Keratinocyte (primary cell): ENCODE data around the gene NMB. TPM values are rescaled to one million over a fixed set of nuclear protein-coding genes. Genes with fewer than 3 reads are reported as not detected.
"Not testable (repeated sequence)": the region's sequence is repeated elsewhere in the genome, so short reads cannot be mapped to it uniquely, and the experiment has no call there.

Experiments used
- DNase-seq: peaks from one replicate; pipeline ENCODE4 v3.0.0-alpha.2; 2011; ENCODE audit warnings: low read depth, missing footprints, low spot score
- FAIRE-seq: peaks from 2 replicates; lab custom pipeline; 2011; peaks lifted over from hg19 to GRCh38; lab: Jason Lieb, UNC
- H2AFZ ChIP-seq: 2 replicates; pipeline ENCODE4 v1.6.0; 2012; ENCODE audit warnings: low read length, control low read depth, inconsistent platforms; ENCODE audit not compliant: control insufficient read depth
- H3K27ac ChIP-seq: 2 replicates; pipeline ENCODE4 v1.5.1; 2011; ENCODE audit warnings: low read length; ENCODE audit not compliant: control insufficient read depth, insufficient read depth
- H3K27me3 ChIP-seq: 3 replicates; pipeline ENCODE4 v1.6.0; 2011; ENCODE audit warnings: low read length; ENCODE audit not compliant: control insufficient read depth, insufficient read depth; ENCODE audit errors: extremely low read depth
- H3K36me3 ChIP-seq, 2 experiments: 2 replicates in 1 of 2; 3 replicates in 1 of 2; pipeline ENCODE4 v1.5.1; 2011; ENCODE audit warnings: low read length in 2 of 2, mild to moderate bottlenecking in 1 of 2; ENCODE audit not compliant: control insufficient read depth in 2 of 2, insufficient read depth in 2 of 2; ENCODE audit errors: extremely low read depth in 1 of 2
- H3K4me1 ChIP-seq: 3 replicates; pipeline ENCODE4 v1.5.1; 2011; ENCODE audit warnings: low read length; ENCODE audit not compliant: control insufficient read depth, insufficient read depth; ENCODE audit errors: extremely low read depth
- H3K4me2 ChIP-seq: 3 replicates; pipeline ENCODE4 v1.6.0; 2011; ENCODE audit warnings: low read depth, low read length; ENCODE audit not compliant: control insufficient read depth, insufficient read depth; ENCODE audit errors: extremely low read depth
- H3K4me3 ChIP-seq, 3 experiments: fragments of 200-600 bp in 1 of 3; sonication (generic) in 1 of 3; 2 replicates in 2 of 3; 3 replicates in 1 of 3; pipeline ENCODE4 v1.5.1; 2011 to 2016; ENCODE audit warnings: low read length in 3 of 3, mild to moderate bottlenecking in 3 of 3, control low read depth in 2 of 3, inconsistent platforms in 1 of 3, low read depth in 1 of 3, mixed read lengths in 1 of 3, mixed run types in 1 of 3, moderate library complexity in 1 of 3; ENCODE audit not compliant: control insufficient read depth in 2 of 3, insufficient read depth in 2 of 3; ENCODE audit errors: extremely low read depth in 1 of 3
- H3K79me2 ChIP-seq: 2 replicates; pipeline ENCODE4 v1.6.0; 2012; ENCODE audit warnings: low read length; ENCODE audit not compliant: control insufficient read depth, insufficient read depth
- H3K9ac ChIP-seq: 3 replicates; pipeline ENCODE4 v1.6.0; 2011; ENCODE audit warnings: low read length; ENCODE audit not compliant: control insufficient read depth, insufficient read depth; ENCODE audit errors: extremely low read depth
- H3K9me1 ChIP-seq: 3 replicates; pipeline ENCODE4 v1.6.0; 2011; ENCODE audit warnings: low read length; ENCODE audit not compliant: control insufficient read depth, insufficient read depth; ENCODE audit errors: extremely low read depth
- H3K9me3 ChIP-seq: 2 replicates; pipeline ENCODE4 v1.5.1; 2012; ENCODE audit warnings: low read depth, low read length; ENCODE audit not compliant: control insufficient read depth
- H4K20me1 ChIP-seq: 3 replicates; pipeline ENCODE4 v1.6.0; 2011; ENCODE audit warnings: low read length; ENCODE audit not compliant: control insufficient read depth, insufficient read depth; ENCODE audit errors: extremely low read depth
- EZH2 ChIP-seq: IDR thresholded peaks from one replicate; pipeline ENCODE4 v1.6.1; 2012; ENCODE audit warnings: inconsistent platforms, mild to moderate bottlenecking, low read length, moderate library complexity
- dilution Hi-C: fragments of 300-500 bp; cut with MboI; formaldehyde crosslinking; loops from one replicate; pipeline ENCODE4 v1.7.0; 2020; ENCODE audit warnings: low sequenced_read_pairs; ENCODE audit not compliant: extremely low pct_ligation_motif_present
- polyA plus RNA-seq, 5 experiments: library from polyadenylated mRNA; depleted of rRNA in 3 of 5; stranded (reverse) in 3 of 5; stranded (forward) in 1 of 5; unstranded in 1 of 5; fragments of >200 nt; gene quantifications; 1 replicate in 1 of 5; 2 replicates in 3 of 5; 3 replicates in 1 of 5; pipeline versions ENCODE4 v1.2.1 to v1.2.3, GENCODE V29; 2011 to 2012; ENCODE audit warnings: missing spikeins in 2 of 5, low read depth in 1 of 5, low replicate concordance in 1 of 5
- TF ChIP-seq, protein P1 (sequence below), 3 experiments: IDR thresholded peaks in 1 of 3; conservative IDR thresholded peaks in 1 of 3; optimal IDR thresholded peaks in 1 of 3; 2 replicates in 2 of 3; 3 replicates in 1 of 3; pipeline versions ENCODE3 to v1.5.1; 2011; ENCODE audit warnings: low read length in 3 of 3, mild to moderate bottlenecking in 3 of 3, moderate library complexity in 2 of 3, control low read depth in 1 of 3, inconsistent platforms in 1 of 3; ENCODE audit not compliant: insufficient read depth in 2 of 3; ENCODE audit errors: extremely low read depth in 1 of 3

Gene NMB
- polyA plus RNA-seq, 1 donor (not counting 4 experiments of a cell fraction or from before 2014, with no cell fraction given), result 3.9 TPM

DNA sequence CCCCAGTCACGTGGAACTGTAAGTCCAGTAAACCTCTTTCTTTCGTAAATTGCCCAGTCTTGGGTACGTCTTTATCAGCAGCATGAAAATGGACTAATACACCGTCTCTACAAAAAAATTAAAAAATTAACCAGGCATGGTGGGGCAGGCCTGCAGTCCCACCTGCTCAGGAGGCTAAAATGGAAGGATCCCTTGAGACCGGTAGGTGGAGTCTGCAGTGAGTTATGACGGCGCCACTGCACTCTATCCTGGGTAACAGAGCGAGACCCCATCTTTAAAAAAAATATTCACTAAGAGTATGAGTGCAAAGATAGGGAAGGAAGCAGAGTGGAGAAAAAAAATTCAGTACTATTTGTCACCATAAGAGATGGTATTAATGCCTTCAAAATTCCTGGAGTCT is 32.3 kb upstream of the NMB start:
- H3K27me3 ChIP-seq, result no peaks in the 10 kb centered on the region
- peaks cover 1 to 13% of the 10 kb centered on the region in 2 experiments for H3K36me3 ChIP-seq
- FAIRE-seq, result no peak
- no peaks in the 10 kb centered on the region for H4K20me1 ChIP-seq
- H3K9ac ChIP-seq, result no peak overlapping the region
- H3K4me3 ChIP-seq, result no peak overlapping the region
- no peak overlapping the region for H3K4me2 ChIP-seq
- no peak overlapping the region for H2AFZ ChIP-seq
- no peak overlapping the region for H3K27ac ChIP-seq
- H3K79me2 ChIP-seq, result peaks cover 40% of the 10 kb centered on the region
- DNase-seq, result no peak
- dilution Hi-C loops, result no loop called here
- H3K4me1 ChIP-seq, result peaks cover 13% of the 10 kb centered on the region
- no peaks in the 10 kb centered on the region for H3K9me1 ChIP-seq
- H3K9me3 ChIP-seq, result no peaks in the 10 kb centered on the region
- TF ChIP-seq EZH2, result no peak
- TF ChIP-seq, protein P1, sequence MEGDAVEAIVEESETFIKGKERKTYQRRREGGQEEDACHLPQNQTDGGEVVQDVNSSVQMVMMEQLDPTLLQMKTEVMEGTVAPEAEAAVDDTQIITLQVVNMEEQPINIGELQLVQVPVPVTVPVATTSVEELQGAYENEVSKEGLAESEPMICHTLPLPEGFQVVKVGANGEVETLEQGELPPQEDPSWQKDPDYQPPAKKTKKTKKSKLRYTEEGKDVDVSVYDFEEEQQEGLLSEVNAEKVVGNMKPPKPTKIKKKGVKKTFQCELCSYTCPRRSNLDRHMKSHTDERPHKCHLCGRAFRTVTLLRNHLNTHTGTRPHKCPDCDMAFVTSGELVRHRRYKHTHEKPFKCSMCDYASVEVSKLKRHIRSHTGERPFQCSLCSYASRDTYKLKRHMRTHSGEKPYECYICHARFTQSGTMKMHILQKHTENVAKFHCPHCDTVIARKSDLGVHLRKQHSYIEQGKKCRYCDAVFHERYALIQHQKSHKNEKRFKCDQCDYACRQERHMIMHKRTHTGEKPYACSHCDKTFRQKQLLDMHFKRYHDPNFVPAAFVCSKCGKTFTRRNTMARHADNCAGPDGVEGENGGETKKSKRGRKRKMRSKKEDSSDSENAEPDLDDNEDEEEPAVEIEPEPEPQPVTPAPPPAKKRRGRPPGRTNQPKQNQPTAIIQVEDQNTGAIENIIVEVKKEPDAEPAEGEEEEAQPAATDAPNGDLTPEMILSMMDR (optimal IDR thresholded peaks at IDR 0.05 in 1 of 3, IDR thresholded peaks at IDR 0.05 in 1 of 3, conservative IDR thresholded peaks at IDR 0.05 in 1 of 3; ENCODE audit: extremely low read depth in 1 of 3, insufficient read depth in 2 of 3, low read length in 3 of 3), result no peak

DNA sequence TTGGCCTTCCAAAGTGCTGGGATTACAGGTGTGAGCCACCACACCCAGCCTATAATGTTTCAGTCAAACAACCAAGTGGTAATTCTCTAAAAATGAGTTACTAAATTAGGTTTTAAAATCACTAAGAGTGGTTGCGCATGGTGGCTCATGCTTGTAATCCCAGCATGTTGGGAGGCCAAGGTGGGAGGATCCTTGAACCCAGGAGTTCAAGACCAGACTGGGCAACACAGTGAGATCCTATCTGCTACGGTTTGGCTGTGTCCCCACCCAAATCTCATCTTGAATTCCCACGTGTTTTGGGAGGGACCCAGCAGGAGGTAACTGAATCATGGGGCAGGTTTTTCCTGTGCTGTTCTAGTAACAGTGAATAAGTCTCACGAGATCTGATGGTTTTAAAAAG is 31.9 kb upstream of the NMB start:
- DNase-seq (no peak), FAIRE-seq (no peak)
- Histone ChIP-seq H3K9me1 (no peaks in the 10 kb centered on the region), H3K27me3 (no peaks in the 10 kb centered on the region), H3K4me3 (no peak overlapping the region), H4K20me1 (no peaks in the 10 kb centered on the region), H3K36me3 (peaks cover 1 to 13% of the 10 kb centered on the region in 2 experiments), H3K9me3 (no peaks in the 10 kb centered on the region), H3K4me2 (no peak overlapping the region), H3K79me2 (peaks cover 36% of the 10 kb centered on the region), H3K27ac (no peak overlapping the region), H3K4me1 (peaks cover 13% of the 10 kb centered on the region), H3K9ac (no peak overlapping the region), H2AFZ (no peak overlapping the region)
- TF ChIP-seq, protein P1 (optimal IDR thresholded peaks at IDR 0.05 in 1 of 3, IDR thresholded peaks at IDR 0.05 in 1 of 3, conservative IDR thresholded peaks at IDR 0.05 in 1 of 3; ENCODE audit: extremely low read depth in 1 of 3, insufficient read depth in 2 of 3, low read length in 3 of 3), result no peak
- no peak for TF ChIP-seq EZH2
- dilution Hi-C loops, result no loop called here

DNA sequence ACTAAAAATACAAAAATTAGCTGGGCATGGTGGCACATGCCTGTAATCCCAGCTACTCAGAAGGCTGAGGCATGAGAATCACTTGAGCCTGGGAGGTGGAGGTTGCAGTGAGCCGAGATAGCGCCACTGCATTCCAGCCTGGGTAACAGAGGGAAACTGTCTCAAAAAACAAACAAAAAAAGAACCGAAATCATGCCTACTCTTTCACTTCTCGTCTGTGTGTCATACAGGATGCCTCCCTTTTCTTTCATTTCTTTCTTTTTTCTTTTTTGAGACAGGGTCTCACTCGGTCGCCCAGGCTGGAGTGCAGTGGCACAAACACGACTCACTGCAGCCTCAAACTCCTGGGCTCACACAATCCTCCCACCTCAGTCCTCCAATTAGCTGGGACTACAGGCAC is 28.4 kb upstream of the NMB start:
- Histone ChIP-seq H3K79me2 (peaks cover 18% of the 10 kb centered on the region), H3K36me3 (peaks cover 4 to 18% of the 10 kb centered on the region in 2 experiments)
- H2AFZ ChIP-seq, H3K9me1 ChIP-seq, H3K4me3 ChIP-seq, H3K27ac ChIP-seq, H4K20me1 ChIP-seq, H3K4me1 ChIP-seq, FAIRE-seq, H3K9ac ChIP-seq, dilution Hi-C loops, H3K27me3 ChIP-seq, H3K9me3 ChIP-seq, DNase-seq, H3K4me2 ChIP-seq: not testable (repeated sequence)
